Activated naive CD8-positive, alpha-beta T cell treated with anti-CD3 and anti-CD28 coated beads for 36 hours (primary cell): Measurements from ENCODE around the gene FGFR2. TPM values are rescaled to one million over a fixed set of nuclear protein-coding genes. Genes with fewer than 3 reads are reported as not detected.
"Not testable (repeated sequence)": the region's sequence is repeated elsewhere in the genome, so short reads cannot be mapped to it uniquely, and the experiment has no call there.

ENCODE experiments used
- DNase-seq: peaks from one replicate; pipeline ENCODE4 v3.0.0; 2021
- H3K27ac Mint-ChIP-seq: one replicate; pipeline ENCODE4 v1.8.0; 2022; ENCODE audit warnings: mild to moderate bottlenecking, moderate library complexity, mixed read lengths
- H3K27me3 Mint-ChIP-seq: one replicate; pipeline ENCODE4 v1.8.0; 2022; ENCODE audit warnings: mild to moderate bottlenecking, mixed read lengths
- H3K36me3 Mint-ChIP-seq: one replicate; pipeline ENCODE4 v1.8.0; 2021; ENCODE audit warnings: mild to moderate bottlenecking, mixed read lengths
- H3K4me1 Mint-ChIP-seq: one replicate; pipeline ENCODE4 v1.8.0; 2021; ENCODE audit warnings: mixed read lengths
- H3K4me3 Mint-ChIP-seq: one replicate; pipeline ENCODE4 v1.8.0; 2022; ENCODE audit warnings: mild to moderate bottlenecking, moderate library complexity, mixed read lengths
- H3K9me3 Mint-ChIP-seq: one replicate; pipeline ENCODE4 v1.8.0; 2022; ENCODE audit warnings: mixed read lengths
- total RNA-seq, 2 experiments: library from RNA; stranded (reverse); gene quantifications; one replicate each; pipeline ENCODE4 v1.2.3, GENCODE V29; 2021

FGFR2 gene
- total RNA-seq, 2 experiments from 2014 or later, result not detected

DNA sequence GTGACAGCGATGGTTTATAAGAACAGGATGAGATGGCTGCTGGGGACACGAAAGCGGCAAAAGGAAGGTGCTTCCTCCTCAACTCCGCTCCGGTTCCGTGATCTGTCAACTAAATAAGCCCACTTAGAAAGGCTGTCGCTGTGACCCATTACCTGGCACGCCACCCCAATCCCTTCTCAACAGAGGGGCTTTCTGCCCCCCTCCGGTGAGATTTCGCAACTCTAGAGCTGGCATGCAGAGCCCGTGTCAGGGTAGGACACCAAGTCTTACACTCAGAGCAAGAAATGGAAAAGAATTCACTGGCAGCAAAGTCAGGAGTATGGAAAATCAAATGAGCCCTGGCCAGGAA lies 66.4 kb downstream of the FGFR2 start:
- H3K9me3 Mint-ChIP-seq, result no peaks in the 10 kb centered on the region
- H3K4me3 Mint-ChIP-seq, result no peak overlapping the region
- DNase-seq, result no peak
- H3K27me3 Mint-ChIP-seq, result peaks cover 1% of the 10 kb centered on the region
- H3K27ac Mint-ChIP-seq, result no peak overlapping the region
- H3K36me3 Mint-ChIP-seq, result no peaks in the 10 kb centered on the region
- no peaks in the 10 kb centered on the region for H3K4me1 Mint-ChIP-seq

DNA sequence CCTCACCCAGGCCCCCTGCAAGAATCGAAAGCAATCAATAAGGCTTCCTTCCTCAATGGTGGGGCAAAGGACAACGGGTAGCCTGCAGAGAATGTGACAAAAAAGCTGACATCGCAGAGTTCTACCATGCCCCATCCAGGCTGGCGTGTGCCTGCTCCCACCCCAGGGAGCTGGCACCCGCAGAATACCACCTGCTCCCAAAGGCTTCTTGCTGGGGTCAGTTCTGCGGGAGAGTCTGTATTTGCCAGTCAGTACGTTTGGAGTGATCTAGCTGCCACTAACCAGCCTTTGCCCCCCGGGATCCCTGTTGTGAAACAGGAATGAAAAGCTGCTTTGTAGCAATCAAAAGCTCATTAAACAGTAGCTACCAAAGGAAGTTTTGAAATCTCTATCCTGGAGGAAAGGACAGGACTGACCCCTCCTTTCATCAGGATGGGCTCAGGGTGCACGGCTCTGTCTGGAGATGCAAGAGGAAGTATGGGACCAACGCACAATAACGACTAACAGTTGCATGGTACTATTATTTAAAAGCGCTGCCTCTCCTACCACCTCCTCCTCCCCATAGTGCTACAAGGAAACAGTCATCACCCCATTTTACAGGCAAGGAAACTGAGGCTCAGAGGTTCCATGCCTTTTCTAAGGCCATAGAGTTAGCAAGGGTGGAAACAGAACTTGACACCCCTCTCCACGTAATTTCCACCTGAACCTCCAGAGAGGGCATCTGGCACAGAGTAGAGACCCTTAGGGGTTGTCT lies 67.0 kb downstream of the FGFR2 start:
- Mint-ChIP-seq H3K27ac (no peak overlapping the region), H3K27me3 (peaks cover 4% of the 10 kb centered on the region), H3K4me1 (no peaks in the 10 kb centered on the region), H3K4me3 (no peak overlapping the region), H3K36me3 (no peaks in the 10 kb centered on the region), H3K9me3 (no peaks in the 10 kb centered on the region)
- DNase-seq, result no peak

DNA sequence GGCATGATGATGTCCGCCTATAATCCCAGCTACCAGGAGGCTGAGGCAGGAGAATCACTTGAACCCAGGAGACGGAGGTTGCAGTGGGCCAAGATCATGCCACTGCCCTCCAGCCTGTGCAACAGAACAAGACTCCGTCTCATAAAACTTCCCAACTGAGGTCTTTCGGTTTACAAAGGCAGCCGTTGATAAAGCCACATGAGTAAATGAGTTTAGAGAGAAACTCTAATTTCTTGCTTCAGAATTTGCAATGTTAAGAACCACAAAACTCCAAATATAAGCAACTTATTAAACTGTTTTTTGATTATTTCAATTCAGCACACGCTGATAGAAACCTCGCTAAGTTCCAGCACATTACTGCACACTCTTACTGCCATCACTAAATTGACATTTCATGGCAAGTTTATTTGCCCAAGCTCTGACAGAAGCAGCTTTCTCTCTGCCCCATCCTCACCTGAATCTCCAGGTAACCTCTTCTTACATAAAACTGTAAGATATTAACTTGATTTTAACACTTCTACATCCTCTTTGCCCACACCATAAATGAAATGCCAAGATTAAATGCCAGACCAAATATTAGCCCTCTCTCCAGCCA lies 67.7 kb downstream of the FGFR2 start:
- no peak for DNase-seq
- no peak overlapping the region for H3K27ac Mint-ChIP-seq
- H3K9me3 Mint-ChIP-seq, result no peaks in the 10 kb centered on the region
- H3K4me3 Mint-ChIP-seq, result no peak overlapping the region
- H3K36me3 Mint-ChIP-seq, result no peaks in the 10 kb centered on the region
- H3K4me1 Mint-ChIP-seq, result no peaks in the 10 kb centered on the region
- H3K27me3 Mint-ChIP-seq, result peaks cover 4% of the 10 kb centered on the region

DNA sequence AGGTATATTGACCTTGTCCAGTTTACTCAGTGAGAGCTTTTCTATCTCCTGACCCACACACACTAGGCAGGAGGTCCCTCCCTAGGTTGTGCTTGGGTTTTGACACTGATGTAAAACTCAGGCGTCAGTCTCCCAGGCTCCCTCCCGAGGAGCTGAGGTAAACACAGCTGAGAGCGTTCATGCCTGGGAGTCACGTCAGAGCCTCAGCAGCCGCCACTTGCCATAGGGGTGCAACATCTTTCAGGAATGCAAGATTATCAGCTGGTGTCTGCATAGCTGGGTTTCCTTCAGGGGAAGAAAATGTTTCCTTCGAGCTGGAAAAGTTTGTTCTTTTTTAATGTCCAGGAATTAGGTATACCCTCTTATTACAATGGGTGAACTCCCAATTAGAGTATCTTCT lies 70.6 kb downstream of the FGFR2 start:
- Mint-ChIP-seq H3K4me3 (no peak overlapping the region), H3K36me3 (no peaks in the 10 kb centered on the region), H3K4me1 (no peaks in the 10 kb centered on the region), H3K27me3 (peaks cover 4% of the 10 kb centered on the region), H3K27ac (no peak overlapping the region), H3K9me3 (no peaks in the 10 kb centered on the region)
- no peak for DNase-seq

DNA sequence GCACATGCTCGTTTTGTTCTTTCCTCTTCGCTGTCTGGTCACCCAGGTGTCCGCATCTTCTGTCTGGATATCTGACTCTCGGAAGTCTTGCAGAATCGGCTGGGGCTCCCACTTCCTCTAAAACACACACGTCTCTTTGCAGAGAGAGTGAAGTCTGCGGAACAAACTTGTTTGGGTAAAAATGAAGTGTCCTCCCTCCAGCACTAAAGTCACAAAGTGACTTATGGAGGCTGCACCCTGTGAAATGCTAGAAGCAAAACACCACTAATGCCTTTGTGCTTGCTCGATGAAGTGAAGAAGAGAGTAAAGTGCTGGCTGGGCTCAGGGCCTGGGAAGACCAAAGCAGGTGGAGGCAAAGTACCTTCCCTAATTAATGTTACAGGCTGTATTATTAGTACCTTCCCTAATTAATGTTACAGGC lies 71.4 kb downstream of the FGFR2 start:
- Mint-ChIP-seq H3K36me3 (no peaks in the 10 kb centered on the region), H3K27ac (no peak overlapping the region), H3K4me3 (no peak overlapping the region), H3K9me3 (no peaks in the 10 kb centered on the region), H3K27me3 (peaks cover 4% of the 10 kb centered on the region), H3K4me1 (no peaks in the 10 kb centered on the region)
- no peak for DNase-seq

DNA sequence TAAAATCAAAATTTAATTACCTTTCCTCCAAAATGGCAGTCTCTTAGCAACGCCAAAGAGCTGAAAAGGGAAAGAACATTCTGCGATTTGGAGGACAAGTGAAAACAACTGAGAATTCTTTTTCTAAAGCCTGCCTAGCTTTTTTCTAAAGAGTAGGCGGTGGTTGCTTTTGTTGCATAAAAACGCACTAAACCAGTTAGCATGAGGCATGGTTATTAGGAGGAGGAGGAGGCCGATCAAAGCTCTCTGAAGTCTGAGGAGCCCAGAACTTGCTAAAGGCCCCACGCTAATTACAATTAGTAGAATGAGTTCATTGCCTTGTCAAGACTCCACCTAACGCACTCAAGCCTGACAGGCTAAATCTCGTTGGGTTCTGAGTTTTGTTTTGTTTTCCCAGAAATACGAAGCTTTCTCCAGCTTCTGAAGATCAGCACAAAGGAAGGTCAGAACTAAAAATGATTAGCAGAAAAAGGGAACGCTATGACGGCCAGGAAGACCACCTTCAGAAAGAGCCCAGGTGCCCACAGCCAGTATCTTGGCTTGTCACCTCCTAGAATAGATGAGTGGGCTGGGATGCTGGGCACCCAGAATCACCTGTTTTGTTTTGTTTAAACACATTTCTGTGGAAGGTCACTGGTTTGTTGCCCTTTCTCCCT lies 72.0 kb downstream of the FGFR2 start:
- Mint-ChIP-seq H3K27ac (no peak overlapping the region), H3K4me1 (no peaks in the 10 kb centered on the region), H3K27me3 (peaks cover 4% of the 10 kb centered on the region), H3K36me3 (no peaks in the 10 kb centered on the region), H3K9me3 (no peaks in the 10 kb centered on the region), H3K4me3 (no peak overlapping the region)
- DNase-seq, result no peak

DNA sequence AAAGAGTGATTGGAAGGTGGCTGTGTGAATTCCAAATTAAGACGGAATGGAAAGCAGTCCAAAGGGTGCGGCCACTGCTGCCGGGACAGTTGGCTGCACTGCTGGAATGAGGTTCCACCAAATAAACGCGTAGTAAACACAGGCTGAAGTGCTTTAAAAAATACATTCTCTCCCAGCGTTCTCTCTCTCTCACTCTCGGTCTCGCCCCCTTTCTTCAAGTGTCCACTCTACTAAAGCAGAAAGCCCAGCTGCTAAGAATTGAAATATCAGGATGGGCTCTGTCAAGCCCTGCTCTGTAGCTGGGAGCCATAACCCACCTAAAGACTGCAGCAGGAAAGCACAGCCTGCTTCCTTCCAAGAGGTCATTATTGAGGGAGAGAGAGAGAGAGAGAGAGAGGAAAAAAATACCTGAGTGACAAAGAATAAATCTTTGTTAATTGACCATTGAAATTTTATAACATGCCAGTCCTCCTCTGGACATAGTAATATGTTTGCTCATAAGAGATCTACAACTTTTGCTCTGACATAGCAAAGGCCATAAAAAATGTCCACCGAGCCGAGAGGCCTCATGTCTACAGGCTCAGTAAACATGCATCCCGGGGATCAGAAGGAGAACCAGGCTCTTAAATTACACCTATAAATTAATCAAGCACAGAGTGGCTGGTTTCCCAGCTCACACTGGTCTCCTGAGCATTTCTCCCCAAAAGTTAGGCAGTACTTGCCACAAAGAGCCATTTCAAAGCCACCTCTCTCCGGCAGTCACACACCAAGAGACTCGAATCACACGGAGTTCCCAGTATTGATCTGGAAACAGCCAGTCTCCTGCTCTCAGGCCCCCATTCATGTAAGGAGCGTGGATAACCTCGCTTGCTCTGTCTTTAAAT lies 72.8 kb downstream of the FGFR2 start:
- H3K9me3 Mint-ChIP-seq, result no peaks in the 10 kb centered on the region
- no peak overlapping the region for H3K27ac Mint-ChIP-seq
- peaks cover 4% of the 10 kb centered on the region for H3K27me3 Mint-ChIP-seq

DNA sequence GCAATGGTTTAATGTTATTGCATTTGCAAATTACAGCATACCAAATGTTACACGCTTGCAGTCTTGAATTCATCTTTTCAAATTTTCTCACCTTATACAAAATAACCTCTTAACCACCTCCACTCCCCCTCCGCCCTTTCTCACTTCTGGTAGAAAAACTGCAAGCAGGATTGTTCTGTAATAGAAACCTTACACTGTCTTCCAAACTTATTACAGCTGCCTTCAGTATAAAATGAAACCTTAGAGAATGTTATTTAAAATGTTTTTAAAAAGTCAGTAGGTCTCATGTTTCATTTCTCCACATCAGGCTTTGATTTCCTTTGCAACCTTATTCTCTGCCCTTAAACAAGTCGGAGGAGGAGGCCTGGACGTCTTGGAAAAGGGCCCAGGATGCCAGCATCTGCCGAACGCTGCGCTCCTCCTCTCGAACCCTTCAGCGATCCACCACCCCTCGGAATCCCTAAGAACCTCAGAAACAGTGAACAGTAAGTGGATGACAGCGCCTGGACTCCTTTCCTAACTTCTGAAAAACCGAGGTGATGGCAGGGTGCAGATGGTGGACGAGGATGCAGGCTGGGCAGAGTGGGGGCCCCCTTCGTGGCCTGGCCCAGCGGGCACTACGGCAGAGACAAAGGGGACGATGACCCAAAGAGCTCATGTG lies 74.0 kb downstream of the FGFR2 start:
- no peak for DNase-seq
- Mint-ChIP-seq H3K9me3 (no peaks in the 10 kb centered on the region), H3K4me3 (no peak overlapping the region), H3K27ac (no peak overlapping the region), H3K27me3 (peaks cover 4% of the 10 kb centered on the region), H3K4me1 (no peaks in the 10 kb centered on the region), H3K36me3 (no peaks in the 10 kb centered on the region)

More for the DNA sequence above, 72.8 kb downstream of the FGFR2 start:
- no peaks in the 10 kb centered on the region for H3K36me3 Mint-ChIP-seq
- DNase-seq, result no peak
- H3K4me3 Mint-ChIP-seq, result no peak overlapping the region
- H3K4me1 Mint-ChIP-seq, result no peaks in the 10 kb centered on the region

DNA sequence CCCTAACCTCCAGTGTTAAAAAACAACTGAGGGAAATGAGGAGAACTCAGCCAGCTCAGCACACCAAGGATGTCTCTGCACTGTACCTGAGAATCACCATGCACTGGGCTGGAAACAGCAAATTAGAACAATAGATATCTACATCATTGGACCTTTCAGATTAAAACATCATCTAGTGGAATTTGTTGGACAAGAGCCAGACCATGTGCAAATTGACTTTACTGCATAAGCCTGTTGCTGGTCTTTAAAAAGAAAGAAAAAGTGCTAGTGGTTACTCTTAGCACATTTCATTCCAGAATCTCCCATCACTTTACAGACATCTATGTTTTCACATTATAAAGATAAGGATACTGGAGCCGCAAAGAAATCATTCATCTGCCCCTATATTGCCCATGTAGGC lies 75.4 kb downstream of the FGFR2 start:
- no peak overlapping the region for H3K27ac Mint-ChIP-seq
- H3K9me3 Mint-ChIP-seq, result no peaks in the 10 kb centered on the region
- no peaks in the 10 kb centered on the region for H3K4me1 Mint-ChIP-seq
- no peak for DNase-seq
- no peaks in the 10 kb centered on the region for H3K36me3 Mint-ChIP-seq
- H3K27me3 Mint-ChIP-seq, result peaks cover 4% of the 10 kb centered on the region
- no peak overlapping the region for H3K4me3 Mint-ChIP-seq

DNA sequence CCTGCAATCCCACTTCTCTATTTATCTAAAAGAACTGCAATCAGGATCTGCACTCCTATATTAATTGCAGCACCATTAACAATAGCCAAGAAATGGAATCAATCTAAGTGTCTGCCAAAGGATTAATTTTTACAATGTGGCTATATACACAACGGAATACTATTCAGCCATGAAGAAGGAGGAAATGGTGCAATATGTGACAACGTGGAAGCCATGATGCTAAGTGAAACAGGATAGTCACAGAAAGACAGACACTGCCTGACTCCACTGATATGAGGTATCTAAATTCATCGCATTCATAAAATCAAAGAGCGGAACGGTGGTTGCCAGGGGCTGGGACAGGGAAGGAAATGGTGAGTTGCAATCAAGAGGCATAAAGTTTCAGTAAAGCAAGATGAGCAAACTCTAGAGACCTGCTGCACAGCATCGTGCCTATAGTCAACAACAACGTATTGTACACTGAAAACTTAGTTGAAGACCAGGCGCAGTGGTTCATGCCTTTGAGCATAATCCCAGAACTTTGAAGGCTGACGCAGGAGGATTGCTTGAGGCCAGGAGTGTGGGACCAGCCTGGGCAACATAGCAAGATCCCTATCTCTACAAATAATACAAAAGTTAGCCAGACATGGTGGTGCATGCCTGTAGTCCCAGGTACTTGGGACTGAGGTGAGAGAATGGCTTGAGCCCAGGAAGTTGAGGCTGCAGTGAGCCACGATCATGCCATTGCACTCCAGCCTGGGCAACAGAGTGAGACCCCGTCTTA lies 76.3 kb downstream of the FGFR2 start:
- H3K27me3 Mint-ChIP-seq, result peaks cover 4% of the 10 kb centered on the region
- no peaks in the 10 kb centered on the region for H3K36me3 Mint-ChIP-seq
- no peak overlapping the region for H3K27ac Mint-ChIP-seq
- no peaks in the 10 kb centered on the region for H3K4me1 Mint-ChIP-seq
- H3K9me3 Mint-ChIP-seq, result no peaks in the 10 kb centered on the region
- H3K4me3 Mint-ChIP-seq, result no peak overlapping the region
- no peak for DNase-seq

DNA sequence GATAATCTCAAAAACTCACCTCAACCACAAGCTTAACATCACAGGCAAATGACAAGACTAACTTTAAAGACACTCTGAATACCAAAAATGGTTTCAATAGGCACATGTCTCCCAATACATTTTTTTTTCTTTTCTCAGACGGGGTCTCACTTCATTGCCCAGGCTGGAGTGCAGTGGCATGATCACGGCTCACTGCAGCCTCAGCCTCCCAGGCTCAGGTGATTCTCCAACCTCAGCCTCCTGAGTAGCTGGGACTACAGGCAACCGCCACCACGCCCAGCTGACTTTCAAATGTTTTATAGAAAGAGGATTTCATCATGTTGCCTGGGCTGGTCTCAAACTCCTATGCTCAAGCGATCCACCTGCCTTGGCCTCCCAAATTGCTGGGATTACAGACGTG lies 77.7 kb downstream of the FGFR2 start:
- not testable (repeated sequence) for H3K27ac Mint-ChIP-seq, DNase-seq, H3K4me3 Mint-ChIP-seq, H3K27me3 Mint-ChIP-seq, H3K4me1 Mint-ChIP-seq, H3K36me3 Mint-ChIP-seq, H3K9me3 Mint-ChIP-seq

DNA sequence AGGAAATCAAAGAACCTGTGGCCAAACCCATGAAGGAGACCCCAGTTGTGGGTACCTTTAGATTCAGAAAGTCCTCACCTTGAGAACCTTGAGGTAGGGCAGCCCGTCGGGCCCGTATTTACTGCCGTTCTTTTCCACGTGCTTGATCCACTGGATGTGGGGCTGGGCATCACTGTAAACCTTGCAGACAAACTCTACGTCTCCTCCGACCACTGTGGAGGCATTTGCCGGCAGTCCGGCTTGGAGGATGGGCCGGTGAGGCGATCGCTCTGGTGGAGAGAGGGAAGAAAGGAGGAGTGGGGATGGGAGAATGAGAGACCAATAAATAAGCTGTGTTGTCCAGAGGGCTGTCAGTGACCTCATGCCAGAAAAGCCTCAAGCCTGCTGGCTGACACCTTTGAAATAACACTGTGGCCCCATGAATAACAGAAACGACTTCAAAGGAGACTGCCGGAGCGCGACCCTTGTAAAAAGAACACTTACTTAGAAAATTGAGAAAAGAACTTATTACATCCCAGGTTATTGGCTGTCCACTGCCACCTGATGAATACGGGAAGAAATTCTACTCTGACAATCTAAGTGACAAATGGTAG lies 78.2 kb downstream of the FGFR2 start:
- DNase-seq, result no peak
- H3K27me3 Mint-ChIP-seq, result no peaks in the 10 kb centered on the region
- no peak overlapping the region for H3K27ac Mint-ChIP-seq
- H3K9me3 Mint-ChIP-seq, result no peaks in the 10 kb centered on the region
- no peaks in the 10 kb centered on the region for H3K36me3 Mint-ChIP-seq
- H3K4me3 Mint-ChIP-seq, result no peak overlapping the region
- H3K4me1 Mint-ChIP-seq, result peaks cover 2% of the 10 kb centered on the region

DNA sequence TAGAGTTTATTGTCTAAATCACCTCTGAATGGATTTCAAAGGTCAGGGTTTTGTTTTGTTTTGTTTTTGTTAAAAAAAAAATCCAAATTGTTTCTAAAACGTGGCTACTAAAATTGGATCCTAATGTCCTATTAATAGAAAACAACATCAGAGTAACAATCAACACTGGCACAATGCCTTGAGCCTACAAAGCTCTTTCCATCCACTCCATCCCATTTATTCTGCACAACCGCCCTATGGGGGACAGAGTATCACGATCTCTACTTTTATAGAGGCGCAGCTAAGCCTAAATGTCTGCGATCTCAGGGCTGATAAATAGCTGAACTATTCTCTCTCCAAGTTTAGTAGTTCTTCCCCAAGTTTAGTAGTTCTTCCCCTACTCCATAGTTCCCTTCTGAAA lies 78.8 kb downstream of the FGFR2 start:
- Mint-ChIP-seq H3K9me3 (no peaks in the 10 kb centered on the region), H3K4me1 (peaks cover 2% of the 10 kb centered on the region), H3K27me3 (no peaks in the 10 kb centered on the region), H3K27ac (no peak overlapping the region), H3K36me3 (no peaks in the 10 kb centered on the region), H3K4me3 (no peak overlapping the region)
- no peak for DNase-seq

DNA sequence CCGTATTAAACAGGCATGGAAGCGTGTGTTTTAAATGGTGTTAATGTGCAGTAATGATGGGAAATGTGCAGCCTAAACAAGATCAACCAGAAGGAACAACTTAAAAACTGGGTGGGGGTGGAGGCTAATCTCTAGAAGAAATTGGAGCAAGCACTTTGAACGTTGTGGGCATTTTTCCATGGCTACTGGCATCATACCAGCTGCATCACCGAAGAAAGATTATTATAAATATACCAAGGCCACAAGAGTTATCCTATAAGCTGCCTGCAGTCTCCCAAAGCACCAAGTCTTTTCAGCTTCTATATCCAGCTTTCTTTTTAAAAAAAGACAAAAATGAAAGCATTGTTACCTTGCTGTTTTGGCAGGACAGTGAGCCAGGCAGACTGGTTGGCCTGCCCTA lies 79.9 kb downstream of the FGFR2 start:
- Mint-ChIP-seq H3K9me3 (no peaks in the 10 kb centered on the region), H3K27me3 (no peaks in the 10 kb centered on the region), H3K4me1 (peaks cover 2% of the 10 kb centered on the region), H3K36me3 (no peaks in the 10 kb centered on the region), H3K4me3 (no peak overlapping the region), H3K27ac (no peak overlapping the region)
- no peak for DNase-seq
